H1 (cell line): ENCODE results near the gene RNF26. TPM values are rescaled to one million over a fixed set of nuclear protein-coding genes. Genes with fewer than 3 reads are reported as not detected.
A peak's percentile ranks its signal among the peaks of the same experiment; 100 is the strongest.

ENCODE experiments used
- CTCF ChIA-PET: fragments of 300-600 bp; sonication (Branson Sonifier 250); formaldehyde crosslinking; loops from one replicate; lab custom pipeline; 2021; ENCODE audit not compliant: partially characterized antibody; lab: Charles Lee
- POLR2A ChIA-PET: fragments of 300-600 bp; sonication (Branson Sonifier 250); formaldehyde crosslinking; loops from one replicate; lab custom pipeline; 2021; ENCODE audit warnings: inconsistent platforms; ENCODE audit not compliant: partially characterized antibody; lab: Charles Lee
- DNase-seq, 2 experiments: peaks; one replicate each; pipeline versions ENCODE4 v3.0.0 to v3.0.0-alpha.2; 2010 to 2022; ENCODE audit warnings: low spot score in 2 of 2, low read depth in 1 of 2, mixed read lengths in 1 of 2
- FAIRE-seq: peaks from 2 replicates; lab custom pipeline; 2011; peaks lifted over from hg19 to GRCh38; lab: Jason Lieb, UNC
- H2AFZ ChIP-seq: 2 replicates; pipeline ENCODE4 v1.8.1; 2012; ENCODE audit warnings: low read length, inconsistent platforms
- H2AK5ac ChIP-seq: 2 replicates; pipeline ENCODE4 v1.6.1; 2013; ENCODE audit warnings: low read depth, low read length
- H2BK120ac ChIP-seq: replicated peaks from 2 replicates; pipeline ENCODE3; 2013; ENCODE audit warnings: low read depth, low read length, inconsistent platforms
- H2BK12ac ChIP-seq: 2 replicates; pipeline ENCODE4 v1.6.1; 2013; ENCODE audit warnings: low read depth, low read length
- H2BK15ac ChIP-seq: 2 replicates; pipeline ENCODE4 v1.6.1; 2013; ENCODE audit warnings: low read length
- H2BK20ac ChIP-seq: 2 replicates; pipeline ENCODE4 v1.6.1; 2013; ENCODE audit warnings: low read length
- H2BK5ac ChIP-seq: 2 replicates; pipeline ENCODE4 v1.6.1; 2013; ENCODE audit warnings: low read depth, low read length
- H3K14ac ChIP-seq: 2 replicates; pipeline ENCODE4 v1.6.1; 2013; ENCODE audit warnings: inconsistent platforms; ENCODE audit not compliant: insufficient read length
- H3K18ac ChIP-seq: 2 replicates; pipeline ENCODE4 v1.6.1; 2013; ENCODE audit warnings: low read length; ENCODE audit errors: extremely low read depth
- H3K23ac ChIP-seq: 2 replicates; pipeline ENCODE4 v1.6.1; 2013; ENCODE audit warnings: inconsistent platforms; ENCODE audit not compliant: insufficient read length
- H3K23me2 ChIP-seq: 2 replicates; pipeline ENCODE4 v1.6.1; 2013; ENCODE audit warnings: low read depth, low read length
- H3K27ac ChIP-seq: 2 replicates; pipeline ENCODE4 v1.6.1; 2011; ENCODE audit warnings: low read depth, low read length, inconsistent platforms
- H3K27me3 ChIP-seq, 4 experiments: replicated peaks in 1 of 4; 1 replicate in 1 of 4; 2 replicates in 3 of 4; pipeline versions ENCODE4 v1.6.1 to v1.8.1; 2011 to 2013; ENCODE audit warnings: low read length in 3 of 4, mild to moderate bottlenecking in 3 of 4, inconsistent platforms in 2 of 4, mixed read lengths in 2 of 4, moderate library complexity in 1 of 4; ENCODE audit not compliant: control insufficient read depth in 3 of 4, insufficient read depth in 3 of 4; ENCODE audit errors: extremely low read depth in 1 of 4
- H3K36me3 ChIP-seq, 4 experiments: 2 replicates each; pipeline versions ENCODE4 v1.6.1 to v1.8.1; 2011 to 2013; ENCODE audit warnings: mild to moderate bottlenecking in 4 of 4, low read length in 3 of 4, moderate library complexity in 2 of 4, control low read depth in 1 of 4, inconsistent platforms in 1 of 4; ENCODE audit not compliant: insufficient read depth in 4 of 4, control insufficient read depth in 2 of 4
- H3K4ac ChIP-seq: replicated peaks from 2 replicates; pipeline ENCODE3; 2013; ENCODE audit warnings: low read length, low read depth, mixed read lengths, inconsistent platforms; ENCODE audit not compliant: insufficient read length
- H3K4me1 ChIP-seq, 4 experiments: replicated peaks in 1 of 4; 1 replicate in 1 of 4; 2 replicates in 3 of 4; pipeline versions ENCODE4 v1.6.1 to v1.8.1; 2011 to 2013; ENCODE audit warnings: low read length in 3 of 4, inconsistent platforms in 2 of 4, mixed read lengths in 1 of 4; ENCODE audit not compliant: insufficient read depth in 4 of 4, control insufficient read depth in 3 of 4
- H3K4me2 ChIP-seq, 2 experiments: 2 replicates each; pipeline versions ENCODE4 v1.6.1 to v1.8.1; 2011 to 2013; ENCODE audit warnings: low read depth in 2 of 2, low read length in 2 of 2, control low read depth in 1 of 2, inconsistent platforms in 1 of 2, mild to moderate bottlenecking in 1 of 2; ENCODE audit not compliant: insufficient read depth in 1 of 2
- H3K4me3 ChIP-seq, 4 experiments: fragments of 200-600, 300-600 bp in 1 of 4; sonication (generic), shearing (Covaris generic), sonication (Bioruptor Twin) in 1 of 4; 2 replicates each; pipeline versions ENCODE4 v1.5.1 to v1.8.1; 2011 to 2016; ENCODE audit warnings: low read length in 4 of 4, low read depth in 3 of 4, control low read depth in 2 of 4, inconsistent platforms in 2 of 4, mild to moderate bottlenecking in 2 of 4, mixed read lengths in 1 of 4, moderate library complexity in 1 of 4; ENCODE audit not compliant: insufficient read depth in 2 of 4; ENCODE audit errors: extremely low read depth in 1 of 4
- H3K56ac ChIP-seq: replicated peaks from 2 replicates; pipeline ENCODE3; 2013; ENCODE audit warnings: low read depth, mild to moderate bottlenecking, mixed read lengths, low read length, inconsistent platforms; ENCODE audit not compliant: insufficient read length
- H3K79me1 ChIP-seq: 2 replicates; pipeline ENCODE4 v1.6.1; 2013; ENCODE audit warnings: low read depth, low read length, control low read depth
- H3K79me2 ChIP-seq, 2 experiments: 2 replicates each; pipeline versions ENCODE4 v1.6.1 to v1.8.1; 2012 to 2013; ENCODE audit warnings: low read length in 2 of 2, mild to moderate bottlenecking in 2 of 2, inconsistent platforms in 1 of 2; ENCODE audit not compliant: insufficient read depth in 2 of 2, control insufficient read depth in 1 of 2
- H3K9ac ChIP-seq, 4 experiments: replicated peaks in 1 of 4; 1 replicate in 1 of 4; 2 replicates in 3 of 4; pipeline versions ENCODE4 v1.6.1 to v1.8.1; 2011 to 2013; ENCODE audit warnings: low read depth in 3 of 4, low read length in 3 of 4, control low read depth in 2 of 4, mild to moderate bottlenecking in 2 of 4, moderate library complexity in 2 of 4, inconsistent platforms in 1 of 4; ENCODE audit errors: extremely low read depth in 1 of 4
- H3K9me3 ChIP-seq, 2 experiments: 2 replicates each; pipeline versions ENCODE4 v1.6.1 to v1.8.1; 2012 to 2013; ENCODE audit warnings: mild to moderate bottlenecking in 2 of 2, moderate library complexity in 2 of 2, control low read depth in 1 of 2, inconsistent platforms in 1 of 2, low read depth in 1 of 2, low read length in 1 of 2, mixed read lengths in 1 of 2; ENCODE audit not compliant: insufficient read depth in 2 of 2
- H4K20me1 ChIP-seq, 2 experiments: replicated peaks in 1 of 2; 2 replicates each; pipeline versions ENCODE3 to v1.8.1; 2011 to 2013; ENCODE audit warnings: inconsistent platforms in 2 of 2, low read length in 2 of 2, mild to moderate bottlenecking in 1 of 2; ENCODE audit not compliant: insufficient read depth in 2 of 2, control insufficient read depth in 1 of 2
- H4K5ac ChIP-seq: 2 replicates; pipeline ENCODE4 v1.6.1; 2013; ENCODE audit warnings: low read length, low read depth, mixed read lengths, inconsistent platforms; ENCODE audit not compliant: insufficient read length
- H4K8ac ChIP-seq: 2 replicates; pipeline ENCODE4 v1.8.0; 2013; ENCODE audit warnings: mild to moderate bottlenecking, moderate library complexity, low read length, inconsistent platforms; ENCODE audit not compliant: insufficient read depth; ENCODE audit errors: extremely low read depth
- H4K91ac ChIP-seq: replicated peaks from 2 replicates; pipeline ENCODE3; 2013; ENCODE audit warnings: low read length, mixed read lengths, inconsistent platforms; ENCODE audit not compliant: insufficient read length
- GABPA ChIP-seq: IDR thresholded peaks from 2 replicates; pipeline ENCODE4 v1.6.1; 2011; ENCODE audit warnings: mild to moderate bottlenecking, low read length, moderate library complexity, borderline replicate concordance; ENCODE audit not compliant: insufficient read depth
- KDM5A ChIP-seq: fragments of 200-600 bp; IDR thresholded peaks from 2 replicates; pipeline ENCODE4 v1.7.1; 2012; ENCODE audit warnings: mild to moderate bottlenecking, low read length, inconsistent platforms, mixed read lengths
- POLR2AphosphoS5 ChIP-seq: IDR thresholded peaks from 2 replicates; pipeline ENCODE4 v1.6.1; 2011; ENCODE audit warnings: low read depth, low read length
- SIX5 ChIP-seq: IDR thresholded peaks from 2 replicates; pipeline ENCODE4 v1.6.1; 2011; ENCODE audit warnings: mild to moderate bottlenecking, low read depth, low read length
- SP4 ChIP-seq: IDR thresholded peaks from 2 replicates; pipeline ENCODE4 v1.6.1; 2012; ENCODE audit warnings: low read length, inconsistent platforms
- USF2 ChIP-seq: IDR thresholded peaks from 2 replicates; pipeline ENCODE4 v1.6.1; 2011; ENCODE audit warnings: low read length, improper control_type of control experiment
- WGBS, 2 experiments: shearing (Covaris generic) in 1 of 2; methylation state at CpG; one replicate each; pipeline versions ENCODE4 v1.1.6 to v1.1.7; 2013 to 2015; ENCODE audit warnings: low lambda C conversion rate in 2 of 2, mixed read lengths in 2 of 2, inconsistent platforms in 1 of 2, low coverage in 1 of 2, missing lambda C conversion rate in 1 of 2; ENCODE audit not compliant: insufficient replicate concordance in 2 of 2, insufficient coverage in 1 of 2, insufficient read length in 1 of 2; ENCODE audit errors: extremely low coverage in 1 of 2, missing lambda C conversion rate in 1 of 2; 5-methylcytosine and 5-hydroxymethylcytosine counted together
- polyA plus RNA-seq, 7 experiments: library from polyadenylated mRNA; depleted of rRNA in 3 of 7; stranded (reverse) in 5 of 7; unstranded in 2 of 7; fragments of >200 nt in 5 of 7; fragments of 200-250 nt in 2 of 7; gene quantifications; 1 replicate in 5 of 7; 2 replicates in 1 of 7; 4 replicates in 1 of 7; pipeline versions ENCODE4 v1.2.1 to v1.2.3, GENCODE V29; 2011 to 2013; ENCODE audit warnings: missing spikeins in 2 of 7, mixed read lengths in 2 of 7
- total RNA-seq: library from RNA; stranded (reverse); fragmentation: NEBNext Ultra II Directional; extraction: Animal tissue kit (Norgen Biotek cat#: 25700); gene quantifications from 2 replicates; pipeline ENCODE4 v1.2.1, GENCODE V29; 2021

The RNF26 gene
- total and polyA plus RNA-seq, 2 of the 8 experiments (the other 6 are each of a cell fraction or from before 2014, with no cell fraction given): 82.7 to 84.0 TPM

DNA sequence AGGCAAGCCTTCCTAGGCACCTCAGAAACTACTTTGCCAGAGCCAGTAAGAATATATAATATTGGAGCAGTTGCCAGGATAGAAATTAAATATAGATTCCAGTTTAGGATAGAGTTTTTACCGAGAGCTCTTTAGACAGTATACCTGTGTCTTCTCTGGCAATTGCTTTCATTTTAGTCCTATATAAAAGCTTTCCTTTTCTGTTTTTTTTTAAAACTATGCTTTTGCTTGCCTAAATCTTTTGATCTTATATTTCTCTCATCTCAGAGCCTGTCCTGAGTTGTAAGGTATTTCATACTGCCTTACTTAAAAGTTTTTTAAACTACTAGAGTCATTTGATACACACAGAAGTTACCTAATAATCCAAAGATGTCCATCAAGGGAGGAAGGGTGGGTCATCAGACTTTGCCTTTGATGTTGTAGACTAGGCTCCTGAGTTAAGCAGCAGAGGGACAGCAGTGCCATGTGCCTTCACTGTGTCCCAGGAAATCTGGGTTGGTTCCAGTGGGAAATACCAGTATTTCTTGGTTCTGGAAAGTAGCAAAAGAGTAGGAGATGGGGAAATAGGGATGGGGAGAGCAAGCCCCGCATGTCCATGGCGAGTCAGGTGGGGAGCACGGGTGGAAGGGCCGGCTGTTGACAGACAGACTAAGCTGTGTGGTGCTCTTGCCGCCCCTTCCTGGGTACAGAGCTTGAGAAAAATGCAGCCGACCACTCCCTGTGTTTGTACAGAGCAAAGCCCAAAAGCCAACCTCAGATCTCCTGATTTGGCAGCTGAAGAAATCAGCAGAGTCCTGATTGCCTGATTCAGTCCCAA lies 28.6 kb upstream of the RNF26 start:
- Histone ChIP-seq H3K56ac (no peak overlapping the region), H3K79me1 (no peaks in the 10 kb centered on the region; the same call in 1 of the 2 replicates), H3K4ac (no peak overlapping the region), H3K18ac (no peak overlapping the region), H3K9ac (no peak overlapping the region), H3K23me2 (no peaks in the 10 kb centered on the region), H2BK20ac (no peak overlapping the region), H3K27ac (no peak overlapping the region; the same call in 1 of the 2 replicates), H3K4me3 (no peak overlapping the region), H3K14ac (no peak overlapping the region), H4K91ac (no peak overlapping the region), H2BK12ac (no peak overlapping the region), H4K20me1 (peaks cover 6 to 7% of the 10 kb centered on the region in 2 experiments), H2AK5ac (no peak overlapping the region), H4K5ac (no peak overlapping the region), H3K9me3 (no peaks in the 10 kb centered on the region), H3K36me3 (peaks cover 7 to 53% (median 24%) of the 10 kb centered on the region in 4 experiments; a peak in 7 of 8 replicates), H2BK5ac (0 out of 2 replicates have a peak overlapping the region, but pooled peaks have one; percentile 0), H2BK120ac (no peak overlapping the region), H3K4me2 (no peak overlapping the region), H3K23ac (no peak overlapping the region), H3K27me3 (no peaks in the 10 kb centered on the region), H4K8ac (no peak overlapping the region), H2AFZ (no peak overlapping the region), H3K79me2 (no peaks in the 10 kb centered on the region), H3K4me1 (no peaks in the 10 kb centered on the region), H2BK15ac (no peak overlapping the region)
- ChIA-PET POLR2A (interaction anchor here (1.7 to 5.6 kb wide), 2 partner anchors 11 to 14 kb away, joined by 4 to 44 read pairs; partner anchors contain the start of gene MCAM), CTCF (interaction anchor here (0.7 to 13.8 kb wide), 8 partner anchors 9 to 394 kb away, joined by 3 to 174 read pairs (median 7); no protein-coding TSS in a partner anchor)
- TF ChIP-seq KDM5A: no peak
- TF ChIP-seq SIX5: no peak
- TF ChIP-seq SP4: no peak
- TF ChIP-seq USF2: no peak
- no peak for TF ChIP-seq GABPA
- TF ChIP-seq POLR2AphosphoS5: no peak
- DNase-seq (no peak), FAIRE-seq (no peak)
- 81% methylated on average over 7 of the region's 7 CpGs; no CpG with 5 or more reads in 1 of the 2 experiments for WGBS, 2 experiments
